GM23338 (cell line): ENCODE results near the gene RAPGEF4. TPM values are rescaled to one million over a fixed set of nuclear protein-coding genes. Genes with fewer than 3 reads are reported as not detected.

Experiments
- ATAC-seq: fragments of 200-7000 bp; cut with Tn5 transposase; 3 replicates; pipeline ENCODE4 v1.9.1; 2020
- DNase-seq: peaks from one replicate; pipeline ENCODE4 v3.0.0-alpha.2; 2015; ENCODE audit warnings: low spot score
- H2AFZ ChIP-seq: fragments of 200-600 bp; sonication (generic); 2 replicates; pipeline ENCODE4 v1.8.0; 2016; ENCODE audit warnings: antibody characterized with exemption, mild to moderate bottlenecking, moderate library complexity
- H3F3A ChIP-seq: fragments of 200-600 bp; sonication (generic); replicated peaks from 2 replicates; pipeline ENCODE4 v1.8.0; 2017; ENCODE audit warnings: antibody characterized with exemption, mixed run types, low read depth
- H3K27ac ChIP-seq: fragments of 200-600 bp; sonication (generic); 2 replicates; pipeline ENCODE4 v1.6.1; 2016; ENCODE audit warnings: low read depth
- H3K27me3 ChIP-seq: fragments of 200-600 bp; sonication (generic); 2 replicates; pipeline ENCODE4 v1.8.0; 2016; ENCODE audit warnings: mild to moderate bottlenecking, mixed run types, moderate library complexity; ENCODE audit not compliant: insufficient read depth
- H3K36me3 ChIP-seq: fragments of 200-600 bp; sonication (generic); 2 replicates; pipeline ENCODE4 v1.8.0; 2016; ENCODE audit warnings: mild to moderate bottlenecking; ENCODE audit not compliant: insufficient read depth
- H3K4me1 ChIP-seq: fragments of 200-600 bp; sonication (generic); 2 replicates; pipeline ENCODE4 v1.8.0; 2016; ENCODE audit warnings: mild to moderate bottlenecking, moderate library complexity; ENCODE audit not compliant: insufficient read depth
- H3K4me2 ChIP-seq: fragments of 200-600 bp; sonication (generic); 2 replicates; pipeline ENCODE4 v1.7.1; 2017; ENCODE audit warnings: mixed run types
- H3K4me3 ChIP-seq: fragments of 200-600 bp; sonication (generic); 2 replicates; pipeline ENCODE4 v1.6.1; 2016; ENCODE audit warnings: mixed run types
- H3K79me2 ChIP-seq: fragments of 200-600 bp; sonication (generic); replicated peaks from 2 replicates; pipeline ENCODE4 v1.8.0; 2017; ENCODE audit warnings: mild to moderate bottlenecking; ENCODE audit not compliant: insufficient read depth
- H3K9me2 ChIP-seq: fragments of 200-600 bp; sonication (generic); 2 replicates; pipeline ENCODE4 v1.8.0; 2017; ENCODE audit not compliant: insufficient read depth
- H4K20me1 ChIP-seq: fragments of 200-600 bp; sonication (generic); replicated peaks from 2 replicates; pipeline ENCODE4 v1.8.0; 2017; ENCODE audit warnings: mild to moderate bottlenecking; ENCODE audit not compliant: insufficient read depth
- H3K27ac Mint-ChIP-seq: 2 replicates; pipeline ENCODE4 v1.8.0; 2020; ENCODE audit warnings: inconsistent platforms, mild to moderate bottlenecking, moderate library complexity, mixed read lengths
- H3K27me3 Mint-ChIP-seq: 3 replicates; pipeline ENCODE4 v1.8.0; 2022; ENCODE audit warnings: low read depth, mild to moderate bottlenecking, moderate library complexity, mixed read lengths, inconsistent platforms; ENCODE audit not compliant: insufficient read depth, poor library complexity
- H3K36me3 Mint-ChIP-seq: 3 replicates; pipeline ENCODE4 v1.8.0; 2021; ENCODE audit warnings: low read depth, mild to moderate bottlenecking, inconsistent platforms, moderate library complexity, mixed read lengths
- H3K4me1 Mint-ChIP-seq: 3 replicates; pipeline ENCODE4 v1.8.0; 2020; ENCODE audit warnings: mild to moderate bottlenecking, inconsistent platforms, mixed read lengths
- H3K4me3 Mint-ChIP-seq: 3 replicates; pipeline ENCODE4 v1.8.0; 2021; ENCODE audit warnings: moderate library complexity, mild to moderate bottlenecking, inconsistent platforms, mixed read lengths
- H3K9me3 Mint-ChIP-seq: 3 replicates; pipeline ENCODE4 v1.8.0; 2020; ENCODE audit warnings: moderate library complexity, mild to moderate bottlenecking, inconsistent platforms, mixed read lengths
- CTCF ChIP-seq, 2 experiments: fragments of 200-600 bp in 1 of 2; sonication (generic) in 1 of 2; conservative IDR thresholded peaks; 2 replicates each; pipeline versions ENCODE4 v1.5.1 to v1.6.1; 2016 to 2017; ENCODE audit warnings: antibody characterized with exemption in 2 of 2, low read depth in 2 of 2, mild to moderate bottlenecking in 2 of 2, moderate library complexity in 1 of 2
- ETS1 ChIP-seq: IDR thresholded peaks from 2 replicates; pipeline ENCODE4 v1.6.1; 2016; ENCODE audit warnings: antibody characterized with exemption
- EZH2 ChIP-seq: fragments of 200-600 bp; sonication (generic); IDR thresholded peaks from one replicate; pipeline ENCODE4 v1.8.0; 2017; ENCODE audit warnings: antibody characterized with exemption, mild to moderate bottlenecking, low read depth; ENCODE audit not compliant: unreplicated experiment
- EZH2phosphoT487 ChIP-seq: fragments of 200-600 bp; sonication (generic); IDR thresholded peaks from one replicate; pipeline ENCODE4 v1.8.1; 2018; ENCODE audit warnings: antibody characterized with exemption; ENCODE audit not compliant: unreplicated experiment
- JUNB ChIP-seq: IDR thresholded peaks from one replicate; pipeline ENCODE4 v1.6.1; 2016; ENCODE audit warnings: antibody characterized with exemption; ENCODE audit not compliant: unreplicated experiment
- POLR2AphosphoS5 ChIP-seq: IDR thresholded peaks from 2 replicates; pipeline ENCODE4 v1.6.1; 2016; ENCODE audit warnings: antibody characterized with exemption, low read depth
- REST ChIP-seq: IDR thresholded peaks from one replicate; pipeline ENCODE4 v1.6.1; 2018; ENCODE audit warnings: antibody characterized with exemption; ENCODE audit not compliant: unreplicated experiment
- STAT1 ChIP-seq: IDR thresholded peaks from one replicate; pipeline ENCODE4 v1.6.1; 2016; ENCODE audit warnings: antibody characterized with exemption; ENCODE audit not compliant: unreplicated experiment
- ZNF114 ChIP-seq: fragments of 250-450 bp; sonication (Bioruptor Pico); IDR thresholded peaks from 2 replicates; pipeline ENCODE4 v1.5.0; 2020; ENCODE audit warnings: mild to moderate bottlenecking, moderate library complexity
- ZNF331 ChIP-seq: fragments of 250-450 bp; sonication (Bioruptor Pico); IDR thresholded peaks from 2 replicates; pipeline ENCODE4 v1.5.0; 2020; ENCODE audit warnings: low read depth, mild to moderate bottlenecking, moderate library complexity
- ZNF462 ChIP-seq: fragments of 250-450 bp; sonication (Bioruptor Pico); IDR thresholded peaks from 2 replicates; pipeline ENCODE4 v1.5.0; 2020; ENCODE audit warnings: mild to moderate bottlenecking, moderate library complexity
- polyA plus RNA-seq: library from polyadenylated mRNA; unstranded; fragments of >200 nt; fragmentation: Nextera tagmentation; extraction: Ambion mirVana; gene quantifications from 2 replicates; pipeline ENCODE4 v1.2.1, GENCODE V29; 2016
- total RNA-seq: library from RNA; depleted of rRNA; stranded (reverse); fragments of >200 nt; shearing (Covaris generic); gene quantifications from 2 replicates; pipeline ENCODE4 v1.2.3, GENCODE V29; 2014

The RAPGEF4 gene
- total and polyA plus RNA-seq, 2 experiments from 2014 or later = 1.7 to 4.7 TPM

GRCh38 chr2:173037245-173038120, 301.8 kb downstream of the RAPGEF4 start:
- H4K20me1 ChIP-seq = no peaks in the 10 kb centered on the region
- H2AFZ ChIP-seq = peak overlapping the region; percentile 80; the same call in 1 of the 2 replicates
- H3K36me3 Mint-ChIP-seq = no peaks in the 10 kb centered on the region
- no peak overlapping the region for H3K4me2 ChIP-seq
- ATAC-seq (no peak), DNase-seq (no peak)
- no peaks in the 10 kb centered on the region for H3K9me2 ChIP-seq
- no peak overlapping the region for H3K4me3 ChIP-seq
- H3K27me3 Mint-ChIP-seq = peaks cover 2% of the 10 kb centered on the region
- no peak overlapping the region for H3K27ac ChIP-seq
- no peak for TF ChIP-seq EZH2
- TF ChIP-seq ZNF331 = no peak
- no peak for TF ChIP-seq STAT1
- TF ChIP-seq CTCF (conservative IDR thresholded peaks at IDR 0.05; ENCODE audit: low read depth in 2 of 2) = no peak
- TF ChIP-seq POLR2AphosphoS5 = no peak
- TF ChIP-seq EZH2phosphoT487 = no peak
- no peak for TF ChIP-seq ZNF114
- no peak for TF ChIP-seq ETS1
- no peak for TF ChIP-seq JUNB
- no peak for TF ChIP-seq ZNF462
- TF ChIP-seq REST = no peak
- H3K27me3 ChIP-seq = no peaks in the 10 kb centered on the region
- H3K4me1 ChIP-seq = no peaks in the 10 kb centered on the region
- H3K4me1 Mint-ChIP-seq = peaks cover 9% of the 10 kb centered on the region; the same call in 2 of the 3 replicates
- H3K9me3 Mint-ChIP-seq = no peaks in the 10 kb centered on the region
- H3K4me3 Mint-ChIP-seq = no peak overlapping the region
- no peaks in the 10 kb centered on the region for H3K36me3 ChIP-seq
- H3F3A ChIP-seq = no peaks in the 10 kb centered on the region
- H3K27ac Mint-ChIP-seq = no peak overlapping the region
- no peaks in the 10 kb centered on the region for H3K79me2 ChIP-seq
